Naive thymus-derived CD8-positive, alpha-beta T cell (primary cell): Measurements from ENCODE around the gene ARHGEF37. TPM values are rescaled to one million over a fixed set of nuclear protein-coding genes. Genes with fewer than 3 reads are reported as not detected.
A peak's percentile ranks its signal among the peaks of the same experiment; 100 is the strongest.
"Not testable (repeated sequence)": the region's sequence is repeated elsewhere in the genome, so short reads cannot be mapped to it uniquely, and the experiment has no call there.

Experiments
- ATAC-seq, 2 donors: fragments of 150-1000 bp; cut with Tn5 transposase in 1 of 2; sonication (Bioruptor Pico), chemical (Tn5 transposase) in 1 of 2; 1 replicate in 1 of 2; 2 replicates in 1 of 2; pipeline ENCODE4 v1.10.0; 2021; ENCODE audit warnings: mild to moderate bottlenecking in 2 of 2, moderate library complexity in 2 of 2
- POLR2A ChIA-PET: fragments of 350-600 bp; sonication (Branson Sonifier 250); formaldehyde crosslinking; loops from one replicate; lab custom pipeline; 2021; ENCODE audit warnings: antibody characterized with exemption; lab: Charles Lee
- DNase-seq, 10 donors: peaks; one replicate each; pipeline versions ENCODE4 v3.0.0 to v3.0.0-alpha.2; 2020 to 2022
- H3K27ac Mint-ChIP-seq, 10 donors: one replicate each; pipeline ENCODE4 v1.8.0; 2020 to 2022; ENCODE audit warnings: mild to moderate bottlenecking in 10 of 10, mixed read lengths in 10 of 10, moderate library complexity in 4 of 10, inconsistent platforms in 1 of 10
- H3K27me3 Mint-ChIP-seq, 5 donors: one replicate each; pipeline ENCODE4 v1.8.0; 2021 to 2022; ENCODE audit warnings: mixed read lengths in 5 of 5
- H3K36me3 Mint-ChIP-seq, 3 donors: one replicate each; pipeline ENCODE4 v1.8.0; 2020 to 2022; ENCODE audit warnings: mixed read lengths in 3 of 3, mild to moderate bottlenecking in 2 of 3, inconsistent platforms in 1 of 3
- H3K4me1 Mint-ChIP-seq, 4 donors: one replicate each; pipeline ENCODE4 v1.8.0; 2021 to 2022; ENCODE audit warnings: mixed read lengths in 4 of 4
- H3K4me3 Mint-ChIP-seq, 10 donors: one replicate each; pipeline ENCODE4 v1.8.0; 2020 to 2022; ENCODE audit warnings: mild to moderate bottlenecking in 10 of 10, mixed read lengths in 10 of 10, moderate library complexity in 6 of 10, inconsistent platforms in 1 of 10
- H3K9me3 Mint-ChIP-seq, 9 donors: one replicate each; pipeline ENCODE4 v1.8.0; 2020 to 2022; ENCODE audit warnings: mixed read lengths in 9 of 9, mild to moderate bottlenecking in 3 of 9, inconsistent platforms in 1 of 9, moderate library complexity in 1 of 9
- polyA plus RNA-seq, 3 donors: library from polyadenylated mRNA; unstranded; fragments of 300-500 nt; fragmentation: Illumina TruSeq; gene quantifications; one replicate each; pipeline ENCODE4 v1.2.3, GENCODE V29; 2021
- total RNA-seq, 8 experiments: library from RNA in 2 of 8; stranded (reverse) in 2 of 8; gene quantifications; one replicate each; pipeline ENCODE4 v1.2.3 and lab custom pipeline; 2021 to 2026

Gene ARHGEF37
- total and polyA plus RNA-seq, 5 experiments from 2014 or later: 1.2 TPM; not detected in 4

DNA sequence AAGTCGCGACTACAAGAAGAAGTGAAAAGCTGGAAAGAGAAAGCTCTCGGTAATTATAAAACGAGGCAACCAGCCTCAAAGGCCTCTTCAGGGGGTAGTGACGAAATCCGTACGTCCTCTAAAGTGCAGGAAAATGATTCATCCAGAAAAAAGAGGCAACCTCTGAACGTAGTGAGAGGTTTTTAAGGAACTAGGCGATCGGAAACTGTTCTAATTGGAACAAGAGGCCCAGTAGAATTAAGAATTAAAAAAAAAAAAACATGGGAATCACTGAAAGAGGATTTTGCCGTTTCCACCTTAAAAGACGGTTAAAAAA lies 31.1 kb upstream of the ARHGEF37 start:
- Mint-ChIP-seq H3K36me3 (peaks cover 15 to 41% (median 17%) of the 10 kb centered on the region in 3 donors), H3K4me3 (peak overlapping the region; percentile 95 to 99 (median 98)), H3K4me1 (peaks cover 19 to 57% (median 43%) of the 10 kb centered on the region in 4 donors), H3K27ac (peak overlapping the region; percentile 95 to 100 (median 99)), H3K27me3 (no peaks in the 10 kb centered on the region), H3K9me3 (no peaks in the 10 kb centered on the region)
- POLR2A ChIA-PET: interaction anchor here (0.7 to 3.6 kb wide), 10 partner anchors 9 to 1652 kb away, joined by 3 to 23 read pairs (median 8); partner anchors contain the start of genes GRPEL2, PCYOX1L and PPARGC1B
- ATAC-seq (no peak), DNase-seq (peak in 1 of 10 donors; percentile 13)

DNA sequence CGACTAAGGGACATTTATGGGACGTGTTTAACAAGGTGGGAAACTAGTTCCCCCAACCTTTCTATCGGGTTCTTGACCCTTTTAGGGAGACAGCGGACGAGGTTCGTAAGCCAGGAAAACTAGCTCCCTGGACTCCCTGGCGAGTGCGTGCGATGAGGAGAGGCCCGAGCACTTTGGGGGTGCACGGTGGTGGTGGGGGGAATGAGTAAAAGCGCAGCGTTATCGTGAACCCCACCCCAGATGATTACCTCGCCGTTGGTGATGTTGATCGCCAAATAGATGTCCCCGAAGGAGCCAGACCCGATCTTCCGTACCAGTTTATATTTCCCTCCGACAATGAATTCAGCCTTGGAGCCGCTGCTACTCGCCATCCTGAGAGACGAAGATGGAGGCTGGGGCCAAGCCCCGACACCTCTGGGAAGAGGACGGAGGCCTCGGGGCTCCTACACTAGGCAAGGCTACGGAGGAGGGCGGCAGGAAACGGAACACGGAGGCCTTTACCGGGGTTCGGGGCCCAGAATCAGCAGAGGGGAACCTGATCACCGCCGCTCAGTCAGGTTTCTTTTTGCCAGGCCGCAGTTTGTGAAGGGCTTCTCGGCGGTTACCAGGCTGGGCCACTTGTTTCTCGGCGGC lies 30.6 kb upstream of the ARHGEF37 start:
- peak overlapping the region; percentile 95 to 99 (median 98) for H3K4me3 Mint-ChIP-seq
- peaks cover 14 to 36% (median 15%) of the 10 kb centered on the region in 3 donors for H3K36me3 Mint-ChIP-seq
- peak overlapping the region; percentile 95 to 100 (median 99) for H3K27ac Mint-ChIP-seq
- peak in 3 of 10 donors; percentile 4 to 63 (median 13) for DNase-seq
- peak in 1 of 2 donors; percentile 11 for ATAC-seq
- H3K4me1 Mint-ChIP-seq: peaks cover 19 to 53% (median 40%) of the 10 kb centered on the region in 4 donors
- no peaks in the 10 kb centered on the region for H3K9me3 Mint-ChIP-seq
- H3K27me3 Mint-ChIP-seq: no peaks in the 10 kb centered on the region
- POLR2A ChIA-PET: interaction anchor here (0.7 to 3.6 kb wide), 15 partner anchors 8 to 1652 kb away, joined by 3 to 23 read pairs (median 6); partner anchors contain the start of genes GRPEL2, PCYOX1L and PPARGC1B

DNA sequence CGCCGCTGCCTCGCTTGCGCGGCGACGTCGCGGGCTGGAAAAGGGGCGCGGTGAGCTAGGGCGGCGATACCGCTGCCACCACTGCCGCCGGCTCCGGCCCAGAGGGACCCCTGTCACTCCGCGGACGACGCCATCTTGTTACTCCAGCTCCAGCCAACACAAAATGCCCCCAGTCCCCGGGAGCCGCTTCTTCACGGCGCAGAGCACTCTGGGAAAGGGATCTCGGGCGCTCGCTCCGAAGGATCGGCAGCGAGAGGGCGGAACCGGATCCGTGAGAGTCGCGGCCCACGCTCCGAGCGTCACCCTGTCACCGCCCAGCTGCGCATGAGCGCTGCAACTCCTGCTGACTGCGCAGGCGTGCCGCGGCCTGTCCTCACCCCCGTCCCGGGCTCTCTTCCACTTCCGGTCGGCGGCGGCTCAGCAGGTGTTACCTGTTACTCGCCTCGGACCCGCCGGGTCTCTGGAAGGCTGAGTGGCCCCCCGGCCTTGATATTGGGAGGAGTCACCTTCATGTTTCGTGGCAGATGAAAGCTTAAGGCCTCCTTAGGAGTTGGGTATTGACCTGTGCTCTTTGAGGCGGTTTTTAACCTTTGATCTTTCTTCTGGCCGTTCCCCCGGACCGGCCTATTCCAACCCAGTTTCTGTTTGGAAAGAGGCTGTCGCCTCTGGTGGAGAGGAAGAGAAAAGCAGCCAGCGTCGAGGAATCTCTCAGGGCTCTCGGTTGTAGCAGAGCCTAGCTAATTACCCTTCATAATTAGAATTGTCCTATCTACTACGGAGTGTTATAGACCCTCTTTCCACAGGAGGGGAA lies 29.9 kb upstream of the ARHGEF37 start, which contains the start of gene CSNK1A1:
CSNK1A1 (minus strand) TSS at position 213 of the 811 bp plus-strand sequence. CDS start 475 bp downstream, outside the sequence.
- no peaks in the 10 kb centered on the region for H3K27me3 Mint-ChIP-seq

DNA sequence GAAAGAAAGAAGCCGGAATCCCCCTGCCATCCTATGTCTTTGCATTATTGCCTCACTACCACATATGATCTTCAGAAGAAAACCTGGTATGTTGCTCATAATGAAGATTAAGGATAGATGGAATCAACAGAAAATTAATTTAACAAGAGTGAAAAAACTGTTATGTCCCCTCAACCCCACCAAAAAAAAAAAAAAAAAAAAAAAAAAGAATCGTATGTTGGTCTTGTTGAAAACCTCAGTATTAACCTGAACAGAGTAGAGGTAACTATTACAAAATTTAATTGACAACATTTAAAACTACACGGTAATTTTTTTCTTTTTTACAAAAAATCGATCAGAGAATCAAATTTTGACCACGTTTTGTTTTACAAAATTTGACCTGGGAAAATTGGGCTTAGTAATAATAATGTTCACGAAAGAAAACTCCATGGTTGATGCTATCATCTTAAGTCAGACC lies 29.2 kb upstream of the ARHGEF37 start:
- DNase-seq (no peak), ATAC-seq (no peak)
- peak overlapping the region; percentile 95 to 100 (median 99) for H3K27ac Mint-ChIP-seq
- POLR2A ChIA-PET: interaction anchor here (0.6 to 3.6 kb wide), 9 partner anchors 9 to 1619 kb away, joined by 3 to 23 read pairs (median 6); partner anchors contain the start of genes GRPEL2, PCYOX1L and PPARGC1B
- H3K9me3 Mint-ChIP-seq: no peaks in the 10 kb centered on the region
- peaks cover 14 to 23% (median 15%) of the 10 kb centered on the region in 3 donors for H3K36me3 Mint-ChIP-seq
- H3K4me1 Mint-ChIP-seq: peaks cover 15 to 40% (median 27%) of the 10 kb centered on the region in 4 donors
- no peaks in the 10 kb centered on the region for H3K27me3 Mint-ChIP-seq
- peak overlapping the region; percentile 95 to 99 (median 98) for H3K4me3 Mint-ChIP-seq

More for the DNA sequence above, 29.9 kb upstream of the ARHGEF37 start, which contains the start of gene CSNK1A1:
- DNase-seq: peak; percentile 97 to 99 (median 99)
- peak; percentile 86 to 88 for ATAC-seq
- POLR2A ChIA-PET: interaction anchor here (0.6 to 3.6 kb wide), 13 partner anchors 8 to 1620 kb away, joined by 3 to 23 read pairs (median 6); partner anchors contain the start of genes GRPEL2, PCYOX1L and PPARGC1B
- Mint-ChIP-seq H3K9me3 (no peaks in the 10 kb centered on the region), H3K4me3 (peak within 1 kb of the TSS; percentile 95 to 99 (median 98)), H3K27ac (peak within 1 kb of the TSS; percentile 95 to 100 (median 99)), H3K4me1 (peaks cover 19 to 46% (median 33%) of the 10 kb centered on the region in 4 donors), H3K36me3 (peaks cover 14 to 29% (median 15%) of the 10 kb centered on the region in 3 donors)

DNA sequence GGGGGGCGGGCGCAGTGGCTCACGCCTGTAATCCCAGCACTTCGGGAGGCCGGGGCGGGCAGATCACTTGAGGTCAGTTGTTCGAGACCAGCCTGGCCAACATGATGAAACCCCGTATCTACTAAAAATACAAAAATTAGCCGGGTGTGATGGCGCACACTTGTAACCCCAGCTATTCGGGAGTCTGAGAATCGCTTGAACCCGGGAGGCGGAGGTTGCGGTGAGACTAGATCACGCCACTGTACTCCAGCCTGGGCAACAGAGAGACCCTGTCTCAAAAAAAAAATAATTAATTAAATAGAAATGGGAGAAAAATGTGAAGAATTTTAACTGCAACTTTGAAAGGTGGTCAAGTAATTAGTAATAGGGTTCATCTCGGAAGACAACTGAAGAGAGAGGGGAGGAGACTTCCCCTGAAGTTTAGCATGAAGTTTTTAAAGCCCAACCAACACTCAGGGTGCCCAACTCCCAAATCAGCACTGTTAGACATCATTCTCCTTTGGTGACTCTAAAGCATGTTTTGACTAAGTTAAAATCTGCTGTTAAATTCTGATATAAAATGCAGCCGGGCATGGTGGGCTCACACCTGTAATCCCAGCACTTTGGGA lies 28.6 kb upstream of the ARHGEF37 start:
- DNase-seq: no peak
- Mint-ChIP-seq H3K27me3 (no peaks in the 10 kb centered on the region), H3K4me1 (peaks cover 12 to 34% (median 22%) of the 10 kb centered on the region in 4 donors), H3K27ac (peak overlapping the region in 1 of 10 donors; percentile 50), H3K4me3 (peak overlapping the region in 2 of 10 donors; percentile 15 to 33), H3K36me3 (peaks cover 10 to 17% (median 15%) of the 10 kb centered on the region in 3 donors), H3K9me3 (no peaks in the 10 kb centered on the region)
- ATAC-seq: no peak
- POLR2A ChIA-PET: interaction anchor here (1.7 to 3.6 kb wide), 2 partner anchors 195 to 207 kb away, joined by 6 to 23 read pairs; partner anchors contain the start of genes GRPEL2 and PCYOX1L

DNA sequence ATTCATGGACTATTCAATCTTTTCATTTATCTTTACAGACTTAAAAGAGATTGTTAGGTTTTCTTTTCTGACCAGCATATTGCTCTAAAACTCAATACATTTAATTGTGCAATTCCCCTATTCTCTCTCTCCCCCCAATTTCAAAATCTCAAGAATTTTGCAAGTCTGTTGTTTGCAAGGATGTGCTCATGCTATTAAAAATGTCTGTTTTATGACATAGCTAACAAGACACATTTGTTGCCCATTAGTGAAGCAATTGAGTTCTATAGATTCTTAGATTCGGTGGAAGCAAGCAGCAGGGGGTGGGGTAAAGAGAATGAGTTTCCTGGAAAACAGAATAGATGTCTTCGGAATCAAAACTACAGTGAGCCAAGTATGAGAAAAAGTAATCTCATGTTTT lies 21.6 kb upstream of the ARHGEF37 start:
- POLR2A ChIA-PET: interaction anchor here (0.6 to 1.4 kb wide), 2 partner anchors 10 to 60 kb away, joined by 3 to 4 read pairs; no protein-coding TSS in a partner anchor
- Mint-ChIP-seq H3K4me3 (no peak overlapping the region), H3K36me3 (no peaks in the 10 kb centered on the region), H3K4me1 (peaks cover 10 to 25% (median 16%) of the 10 kb centered on the region in 4 donors), H3K27me3 (no peaks in the 10 kb centered on the region), H3K9me3 (no peaks in the 10 kb centered on the region), H3K27ac (peak overlapping the region in 1 of 10 donors; percentile 34)
- DNase-seq: no peak
- ATAC-seq: no peak

DNA sequence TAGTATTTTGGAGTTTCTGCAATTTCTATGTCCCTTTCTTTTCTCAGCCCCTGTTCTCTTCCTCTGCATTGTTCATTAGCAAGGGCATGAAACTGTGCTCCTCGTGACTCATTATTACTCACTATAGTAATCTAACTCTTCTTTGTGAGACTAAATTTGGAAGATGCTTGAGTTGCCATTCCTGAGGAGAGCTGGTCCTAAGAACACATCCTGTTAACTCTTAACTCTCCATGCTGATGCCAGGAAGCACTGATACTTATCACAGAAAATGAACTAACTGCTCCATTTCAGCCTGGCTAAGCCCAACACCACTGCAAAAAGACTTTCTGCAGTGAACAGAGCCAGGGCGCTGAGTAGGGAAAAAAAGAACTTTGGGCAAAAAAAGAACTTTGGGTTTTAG lies 19.4 kb upstream of the ARHGEF37 start:
- Mint-ChIP-seq H3K27me3 (no peaks in the 10 kb centered on the region), H3K4me1 (peaks cover 10 to 25% (median 16%) of the 10 kb centered on the region in 4 donors), H3K36me3 (no peaks in the 10 kb centered on the region), H3K9me3 (no peaks in the 10 kb centered on the region), H3K4me3 (peak overlapping the region in 2 of 10 donors; percentile 52 to 56), H3K27ac (peak overlapping the region in 3 of 10 donors; percentile 6 to 55 (median 54))
- ATAC-seq (no peak), DNase-seq (no peak)
- POLR2A ChIA-PET: interaction anchor here (1.3 to 1.4 kb wide), 2 partner anchors 11 to 187 kb away, joined by 3 to 8 read pairs; partner anchors contain the start of gene CSNK1A1

DNA sequence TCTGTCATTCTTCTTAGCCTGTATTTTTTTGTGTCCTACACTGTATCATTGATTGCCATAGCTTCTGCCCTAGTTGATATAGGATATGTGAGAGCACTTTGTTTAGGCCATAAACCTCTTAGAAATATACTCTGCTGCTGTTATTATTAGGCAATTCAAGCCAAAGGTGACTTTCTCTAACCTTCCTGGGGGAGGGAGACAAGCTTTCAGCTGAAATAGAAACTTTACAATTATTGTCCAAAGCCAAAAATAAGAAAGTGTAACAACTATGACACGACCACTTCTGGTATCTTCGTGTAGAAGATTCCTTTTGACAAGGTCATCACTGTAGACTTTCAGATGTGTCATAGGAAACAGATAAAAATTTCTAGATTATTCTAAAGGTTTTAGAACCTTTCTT lies 17.8 kb upstream of the ARHGEF37 start:
- no peak for ATAC-seq
- H3K9me3 Mint-ChIP-seq: no peaks in the 10 kb centered on the region
- no peaks in the 10 kb centered on the region for H3K27me3 Mint-ChIP-seq

DNA sequence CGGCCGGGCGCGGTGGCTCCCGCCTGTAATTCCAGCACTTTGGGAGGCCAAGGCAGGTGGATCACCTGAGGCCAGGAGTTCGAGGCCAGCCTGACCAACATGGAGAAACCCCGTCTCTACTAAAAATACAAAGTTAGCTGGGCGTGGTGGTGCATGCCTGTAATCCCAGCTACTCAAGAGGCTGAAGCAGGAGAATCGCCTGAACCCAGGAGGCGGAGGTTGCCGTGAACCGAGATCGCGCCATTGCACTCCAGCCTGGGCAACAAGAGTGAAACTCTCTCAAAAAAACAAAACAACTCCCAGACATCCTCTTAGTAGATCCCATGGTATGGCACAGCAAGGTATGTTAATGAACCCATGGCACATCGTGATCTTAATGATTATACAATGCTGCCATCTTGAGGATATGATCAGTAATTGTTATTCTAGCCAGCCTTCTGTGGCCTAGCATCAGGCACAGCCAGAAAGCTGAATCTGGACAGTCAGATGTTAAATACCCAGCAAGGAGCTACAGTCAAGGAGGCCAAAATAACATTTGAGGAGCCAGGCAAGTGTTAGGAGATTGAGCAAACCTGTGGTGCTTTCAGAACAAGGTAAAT lies 16.7 kb upstream of the ARHGEF37 start:
- H3K27me3 Mint-ChIP-seq, POLR2A ChIA-PET, H3K36me3 Mint-ChIP-seq, H3K27ac Mint-ChIP-seq, H3K9me3 Mint-ChIP-seq, H3K4me3 Mint-ChIP-seq: not testable (repeated sequence)
- ATAC-seq (peak; percentile 97 to 99), DNase-seq (peak in 7 of 10 donors; percentile 7 to 71 (median 31))
- H3K4me1 Mint-ChIP-seq: peaks cover 10 to 25% (median 16%) of the 10 kb centered on the region in 4 donors

More for the DNA sequence above, 17.8 kb upstream of the ARHGEF37 start:
- POLR2A ChIA-PET: no interaction called here
- Mint-ChIP-seq H3K4me3 (no peak overlapping the region), H3K27ac (peak overlapping the region in 6 of 10 donors; percentile 0 to 64 (median 16)), H3K4me1 (peaks cover 10 to 25% (median 16%) of the 10 kb centered on the region in 4 donors), H3K36me3 (no peaks in the 10 kb centered on the region)
- no peak for DNase-seq

DNA sequence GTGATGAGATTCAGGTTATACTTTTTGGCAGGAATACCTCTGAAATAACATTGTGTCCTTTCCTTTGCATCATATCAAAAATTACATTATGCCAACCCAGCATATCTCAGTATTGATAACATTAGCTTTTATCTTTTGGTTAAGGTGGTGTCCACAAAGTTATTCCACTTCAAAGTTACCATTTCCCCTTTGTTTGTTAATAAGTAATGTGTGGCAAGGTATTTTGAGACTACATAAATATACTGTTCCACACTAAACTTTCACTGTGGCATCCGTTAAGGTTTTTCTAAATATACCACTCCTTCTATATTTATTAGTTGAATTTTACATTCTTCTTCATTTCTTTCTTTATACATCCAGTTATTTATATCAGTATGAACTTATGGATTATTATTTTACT lies 14.1 kb upstream of the ARHGEF37 start:
- H3K27ac Mint-ChIP-seq: no peak overlapping the region
- peaks cover 6 to 14% (median 8%) of the 10 kb centered on the region in 4 donors for H3K4me1 Mint-ChIP-seq
- no peak for DNase-seq
- no peaks in the 10 kb centered on the region for H3K36me3 Mint-ChIP-seq
- no peaks in the 10 kb centered on the region for H3K9me3 Mint-ChIP-seq
- H3K27me3 Mint-ChIP-seq: no peaks in the 10 kb centered on the region
- POLR2A ChIA-PET: no interaction called here
- H3K4me3 Mint-ChIP-seq: no peak overlapping the region
- no peak for ATAC-seq

DNA sequence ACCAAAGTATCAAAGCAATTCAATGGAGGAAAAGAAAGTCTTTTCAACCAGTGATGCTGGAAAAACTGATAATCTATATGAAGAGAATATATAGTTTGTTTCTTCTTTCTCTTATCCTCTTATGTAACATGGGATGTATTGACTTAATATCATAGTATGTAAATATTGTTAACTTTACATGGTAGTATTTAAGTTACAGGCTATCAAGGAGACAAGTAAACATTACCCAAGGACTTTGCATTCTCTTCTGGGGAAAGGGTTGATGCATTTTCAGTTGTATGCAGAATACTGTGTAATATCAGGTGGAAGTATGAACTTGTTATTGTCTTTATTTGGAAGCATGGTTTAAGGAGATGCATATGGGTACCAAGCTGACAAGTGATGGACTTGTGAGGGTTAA lies 9.1 kb upstream of the ARHGEF37 start:
- no peak for ATAC-seq
- peaks cover 0 to 9% (median 4%) of the 10 kb centered on the region in 4 donors for H3K4me1 Mint-ChIP-seq
- H3K27me3 Mint-ChIP-seq: no peaks in the 10 kb centered on the region
- no peak for DNase-seq
- POLR2A ChIA-PET: interaction anchor here (0.7 kb wide), 1 partner anchor 653 kb away, joined by 5 read pairs; no protein-coding TSS in a partner anchor
- no peak overlapping the region for H3K4me3 Mint-ChIP-seq
- no peak overlapping the region for H3K27ac Mint-ChIP-seq
- no peaks in the 10 kb centered on the region for H3K9me3 Mint-ChIP-seq
- H3K36me3 Mint-ChIP-seq: no peaks in the 10 kb centered on the region
